BE2C (cell line): ENCODE measurements around the gene VPS26C.
A peak's percentile ranks its signal among the peaks of the same experiment; 100 is the strongest.

Experiments
- DNase-seq: peaks from one replicate; pipeline ENCODE4 v3.0.0-alpha.2; 2020
- H3K27me3 ChIP-seq: fragments of 250-450 bp; sonication (Bioruptor Pico); 2 replicates; pipeline ENCODE4 v1.5.1; 2020; ENCODE audit warnings: mild to moderate bottlenecking
- H3K36me3 ChIP-seq: fragments of 250-450 bp; sonication (Bioruptor Pico); 2 replicates; pipeline ENCODE4 v1.5.1; 2020; ENCODE audit warnings: mild to moderate bottlenecking
- H3K4me1 ChIP-seq: fragments of 250-450 bp; sonication (Bioruptor Pico); 2 replicates; pipeline ENCODE4 v1.5.1; 2020
- H3K4me3 ChIP-seq: 2 replicates; pipeline ENCODE4 v1.5.1; 2011; ENCODE audit warnings: low read depth, low read length
- H3K9me3 ChIP-seq: fragments of 250-450 bp; sonication (Bioruptor Pico); 2 replicates; pipeline ENCODE4 v1.5.1; 2020
- TF ChIP-seq, protein P1 (sequence below): IDR thresholded peaks from 2 replicates; pipeline ENCODE4 v1.5.1; 2012; ENCODE audit warnings: mild to moderate bottlenecking, low read depth, low read length

Gene VPS26C

DNA sequence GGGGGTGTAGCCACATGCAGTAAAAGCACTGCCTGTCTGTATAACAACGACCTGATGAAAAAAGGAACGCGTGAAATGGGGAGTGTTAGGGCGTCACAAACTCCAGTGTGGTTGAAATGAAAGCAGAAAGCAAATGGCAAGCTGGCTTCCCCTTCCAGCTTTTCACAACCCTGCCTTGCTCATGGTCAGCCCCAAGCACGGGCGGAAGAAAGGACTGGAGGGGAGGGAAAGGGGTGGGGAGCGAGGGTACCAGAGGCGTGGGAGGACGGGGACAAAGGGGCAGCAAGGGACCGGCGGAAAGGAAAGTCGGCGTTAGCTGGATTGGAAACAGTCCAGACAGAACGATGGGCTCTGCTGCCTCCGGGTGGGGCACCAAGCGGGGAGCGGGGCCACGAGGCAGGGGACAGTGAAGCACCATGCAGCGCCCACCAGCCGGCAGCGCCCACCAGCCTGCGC lies 9.6 kb downstream of the VPS26C start:
- peak overlapping the region; percentile 76 for H3K4me3 ChIP-seq
- H3K36me3 ChIP-seq = no peaks in the 10 kb centered on the region
- TF ChIP-seq, protein P1, sequence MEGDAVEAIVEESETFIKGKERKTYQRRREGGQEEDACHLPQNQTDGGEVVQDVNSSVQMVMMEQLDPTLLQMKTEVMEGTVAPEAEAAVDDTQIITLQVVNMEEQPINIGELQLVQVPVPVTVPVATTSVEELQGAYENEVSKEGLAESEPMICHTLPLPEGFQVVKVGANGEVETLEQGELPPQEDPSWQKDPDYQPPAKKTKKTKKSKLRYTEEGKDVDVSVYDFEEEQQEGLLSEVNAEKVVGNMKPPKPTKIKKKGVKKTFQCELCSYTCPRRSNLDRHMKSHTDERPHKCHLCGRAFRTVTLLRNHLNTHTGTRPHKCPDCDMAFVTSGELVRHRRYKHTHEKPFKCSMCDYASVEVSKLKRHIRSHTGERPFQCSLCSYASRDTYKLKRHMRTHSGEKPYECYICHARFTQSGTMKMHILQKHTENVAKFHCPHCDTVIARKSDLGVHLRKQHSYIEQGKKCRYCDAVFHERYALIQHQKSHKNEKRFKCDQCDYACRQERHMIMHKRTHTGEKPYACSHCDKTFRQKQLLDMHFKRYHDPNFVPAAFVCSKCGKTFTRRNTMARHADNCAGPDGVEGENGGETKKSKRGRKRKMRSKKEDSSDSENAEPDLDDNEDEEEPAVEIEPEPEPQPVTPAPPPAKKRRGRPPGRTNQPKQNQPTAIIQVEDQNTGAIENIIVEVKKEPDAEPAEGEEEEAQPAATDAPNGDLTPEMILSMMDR = no peak
- H3K9me3 ChIP-seq = no peaks in the 10 kb centered on the region
- no peaks in the 10 kb centered on the region; the same call in 1 of the 2 replicates for H3K4me1 ChIP-seq
- DNase-seq = peak; percentile 73
- H3K27me3 ChIP-seq = no peaks in the 10 kb centered on the region

- no peak for DNase-seq
- Histone ChIP-seq H3K36me3 (no peaks in the 10 kb centered on the region), H3K4me1 (no peaks in the 10 kb centered on the region; the same call in 1 of the 2 replicates), H3K27me3 (no peaks in the 10 kb centered on the region), H3K4me3 (no peak overlapping the region), H3K9me3 (no peaks in the 10 kb centered on the region)
- TF ChIP-seq, protein P1 = no peak
Measured at GRCh38 chr21:37253991-37254390, 13.1 kb downstream of the VPS26C start.

DNA sequence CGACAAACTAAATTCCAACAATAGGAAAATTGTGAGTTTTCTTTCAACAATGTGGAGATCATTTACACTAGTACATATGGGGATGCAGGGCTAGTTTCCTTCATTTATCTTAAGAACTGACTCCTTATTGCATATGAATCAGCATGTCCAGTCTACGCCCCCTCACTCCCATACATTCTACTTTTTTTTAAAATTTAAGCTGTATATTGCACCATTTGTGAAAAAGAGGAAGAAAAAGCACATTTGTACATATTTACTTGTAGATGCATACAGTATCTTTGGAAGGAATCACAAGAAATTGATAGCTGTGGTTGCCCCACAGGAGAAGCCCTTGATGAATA lies 15.9 kb downstream of the VPS26C start:
- H3K27me3 ChIP-seq = no peaks in the 10 kb centered on the region
- TF ChIP-seq, protein P1 = no peak
- H3K9me3 ChIP-seq = no peaks in the 10 kb centered on the region
- no peak overlapping the region for H3K4me3 ChIP-seq
- H3K36me3 ChIP-seq = no peaks in the 10 kb centered on the region
- H3K4me1 ChIP-seq = no peaks in the 10 kb centered on the region
- DNase-seq = no peak

DNA sequence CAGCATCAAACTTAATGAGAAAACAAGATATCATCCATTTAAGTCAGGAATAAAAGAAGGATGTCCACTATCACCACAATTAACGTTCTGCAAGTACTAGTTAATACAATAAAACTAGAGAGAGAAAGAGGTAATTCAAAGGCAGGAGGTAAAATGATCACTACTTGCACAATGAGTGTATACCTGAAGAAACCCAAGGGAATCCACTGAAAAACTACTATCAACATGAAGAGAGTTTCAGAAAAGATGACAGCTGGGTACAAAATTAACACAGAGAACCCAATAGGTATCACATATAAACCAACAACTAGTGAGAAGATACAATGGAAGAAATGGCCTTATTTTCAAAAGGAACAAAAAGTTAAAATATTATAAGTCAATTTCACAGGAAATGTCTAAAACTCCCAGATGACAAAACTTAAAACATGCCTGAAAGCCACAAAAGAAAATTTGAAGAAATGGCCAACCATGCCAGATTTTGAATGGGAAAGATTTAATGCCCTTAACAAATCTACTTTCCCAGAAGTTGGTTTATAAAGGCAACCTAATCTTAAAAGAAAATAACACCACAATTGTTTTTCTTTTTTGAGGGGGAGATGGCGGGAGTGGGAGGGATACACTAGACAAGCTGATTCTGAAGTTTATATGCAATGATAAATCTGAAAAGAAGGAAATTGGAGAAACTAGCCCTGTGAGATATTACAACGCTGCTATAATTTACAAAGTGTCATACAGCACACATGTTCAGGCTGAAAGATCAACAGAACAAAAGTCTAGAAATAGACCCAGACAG lies 17.8 kb downstream of the VPS26C start:
- no peaks in the 10 kb centered on the region for H3K27me3 ChIP-seq
- TF ChIP-seq, protein P1 = no peak
- no peaks in the 10 kb centered on the region for H3K4me1 ChIP-seq
- no peaks in the 10 kb centered on the region for H3K9me3 ChIP-seq
- DNase-seq = no peak
- no peak overlapping the region for H3K4me3 ChIP-seq
- H3K36me3 ChIP-seq = no peaks in the 10 kb centered on the region

- Histone ChIP-seq H3K36me3 (no peaks in the 10 kb centered on the region), H3K9me3 (no peaks in the 10 kb centered on the region), H3K4me1 (no peaks in the 10 kb centered on the region), H3K4me3 (no peak overlapping the region), H3K27me3 (no peaks in the 10 kb centered on the region)
- TF ChIP-seq, protein P1 = no peak
- DNase-seq = no peak
Measured at GRCh38 chr21:37248298-37248697, 18.8 kb downstream of the VPS26C start.

DNA sequence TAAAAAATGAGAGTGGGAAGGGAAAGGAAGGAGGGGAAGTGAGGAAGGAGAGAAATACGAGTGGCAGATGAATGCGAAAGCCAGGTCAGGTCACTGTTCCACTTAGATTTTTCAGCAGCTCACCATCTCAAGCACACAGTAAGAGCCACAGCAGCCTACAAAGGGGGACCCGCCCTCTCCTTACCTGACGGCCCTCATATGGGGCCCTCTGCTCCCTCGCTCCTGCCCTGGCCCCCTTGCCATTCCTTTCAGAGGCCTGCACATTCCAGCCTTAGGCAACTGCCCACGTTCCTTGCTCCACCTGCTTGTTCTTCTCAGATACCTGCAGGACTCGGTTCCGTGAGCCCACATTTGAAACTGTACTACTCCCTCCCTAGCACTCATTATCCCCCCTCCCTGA lies 22.0 kb downstream of the VPS26C start:
- no peak for DNase-seq
- peaks cover 6% of the 10 kb centered on the region for H3K36me3 ChIP-seq
- H3K4me1 ChIP-seq = no peaks in the 10 kb centered on the region
- H3K27me3 ChIP-seq = no peaks in the 10 kb centered on the region
- TF ChIP-seq, protein P1 = no peak
- H3K4me3 ChIP-seq = no peak overlapping the region
- no peaks in the 10 kb centered on the region for H3K9me3 ChIP-seq
